Esophagus squamous epithelium (tissue), 5 donors: ENCODE results near the gene DGCR6. TPM values are rescaled to one million over a fixed set of nuclear protein-coding genes. Genes with fewer than 3 reads are reported as not detected.
"Not testable (repeated sequence)": the region's sequence is repeated elsewhere in the genome, so short reads cannot be mapped to it uniquely, and the experiment has no call there.

Experiments
- DNase-seq: peaks from one replicate; lab custom pipeline; 2025; lab: John Stamatoyannopoulos, UW
- H3K27ac ChIP-seq, 4 donors: fragments of 200-600 bp; sonication (generic); one replicate each; pipeline ENCODE4 v1.5.1; 2016 to 2019; ENCODE audit warnings: mild to moderate bottlenecking in 1 of 4
- H3K27me3 ChIP-seq, 4 donors: fragments of 200-600 bp; sonication (generic); 1 replicate in 3 of 4; 2 replicates in 1 of 4; pipeline versions ENCODE4 v1.5.1 to v1.6.0; 2017 to 2021; ENCODE audit warnings: antibody characterized with exemption in 1 of 4
- H3K36me3 ChIP-seq, 3 donors: fragments of 200-600 bp; sonication (generic); one replicate each; pipeline ENCODE4 v1.5.1; 2016 to 2019
- H3K4me1 ChIP-seq, 3 donors: fragments of 200-600 bp; sonication (generic); one replicate each; pipeline ENCODE4 v1.5.1; 2017 to 2019
- H3K4me3 ChIP-seq, 4 donors: fragments of 200-600 bp; sonication (generic); 1 replicate in 3 of 4; 2 replicates in 1 of 4; pipeline ENCODE4 v1.5.1; 2016 to 2019; ENCODE audit warnings: mild to moderate bottlenecking in 2 of 4, moderate library complexity in 1 of 4
- H3K9me3 ChIP-seq, 3 donors: fragments of 200-600 bp; sonication (generic); one replicate each; pipeline ENCODE4 v1.5.1; 2016 to 2019
- POLR2A ChIP-seq, 4 donors: fragments of 450-650 bp; IDR thresholded peaks; one replicate each; pipeline ENCODE4 v1.6.1; 2017; ENCODE audit warnings: antibody characterized with exemption in 4 of 4, mild to moderate bottlenecking in 4 of 4, moderate library complexity in 3 of 4
- WGBS, 2 donors: methylation state at CpG; one replicate each; pipeline ENCODE4 v1.1.5; 2018; 5-methylcytosine and 5-hydroxymethylcytosine counted together
- intact Hi-C: fragments of 100-400 bp; cut with DNase I; formaldehyde crosslinking; loops from one replicate; pipeline ENCODE4 v1.15.0; 2022
- total RNA-seq, 4 donors: library from RNA; depleted of rRNA; stranded (reverse); fragments of >200 nt; gene quantifications; one replicate each; pipeline ENCODE4 v1.1.0, GENCODE V29; 2016
- TF ChIP-seq, protein P1 (sequence below), 6 experiments: fragments of 450-650 bp in 4 of 6; fragments of 200-600 bp in 2 of 6; sonication (generic) in 2 of 6; IDR thresholded peaks; one replicate each; pipeline ENCODE4 v1.5.1; 2016 to 2019; ENCODE audit warnings: antibody characterized with exemption in 6 of 6, mild to moderate bottlenecking in 4 of 6, moderate library complexity in 4 of 6
- donor health status: DM: yes; HTN: yes; CAD: no.

DGCR6 gene
- total RNA-seq, 4 donors from 2014 or later = 0.67 to 3.1 (median 0.96) TPM

DNA sequence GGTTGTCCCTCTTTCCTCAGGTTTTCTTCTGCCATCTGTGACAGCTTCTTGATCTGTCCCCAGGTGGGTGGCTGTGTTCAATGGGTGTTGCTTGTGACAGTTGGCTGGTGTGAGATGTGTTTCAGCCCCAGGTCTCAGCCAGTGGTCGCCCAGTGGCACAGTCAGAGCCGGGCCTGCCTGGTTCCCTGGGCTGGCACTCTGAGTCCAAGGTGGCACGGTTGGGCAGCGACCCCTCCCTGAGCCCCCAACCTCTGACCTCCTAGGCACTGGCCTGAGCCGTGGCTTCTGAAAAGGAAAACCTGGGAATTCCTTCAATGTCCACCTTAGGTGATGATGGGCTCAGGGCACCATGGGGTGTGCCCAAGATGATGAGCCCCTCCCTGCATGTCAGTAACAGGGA lies 44.0 kb downstream of the DGCR6 start:
- DNase-seq = no peak
- Histone ChIP-seq H3K4me3 (no peak overlapping the region), H3K27me3 (peaks cover 0 to 63% (median 0%) of the 10 kb centered on the region in 4 donors), H3K36me3 (no peaks in the 10 kb centered on the region), H3K27ac (no peak overlapping the region), H3K4me1 (no peaks in the 10 kb centered on the region), H3K9me3 (no peaks in the 10 kb centered on the region)
- intact Hi-C loops = no loop called here
- no peak for TF ChIP-seq POLR2A (IDR thresholded peaks at IDR 0.05)
- TF ChIP-seq, protein P1, sequence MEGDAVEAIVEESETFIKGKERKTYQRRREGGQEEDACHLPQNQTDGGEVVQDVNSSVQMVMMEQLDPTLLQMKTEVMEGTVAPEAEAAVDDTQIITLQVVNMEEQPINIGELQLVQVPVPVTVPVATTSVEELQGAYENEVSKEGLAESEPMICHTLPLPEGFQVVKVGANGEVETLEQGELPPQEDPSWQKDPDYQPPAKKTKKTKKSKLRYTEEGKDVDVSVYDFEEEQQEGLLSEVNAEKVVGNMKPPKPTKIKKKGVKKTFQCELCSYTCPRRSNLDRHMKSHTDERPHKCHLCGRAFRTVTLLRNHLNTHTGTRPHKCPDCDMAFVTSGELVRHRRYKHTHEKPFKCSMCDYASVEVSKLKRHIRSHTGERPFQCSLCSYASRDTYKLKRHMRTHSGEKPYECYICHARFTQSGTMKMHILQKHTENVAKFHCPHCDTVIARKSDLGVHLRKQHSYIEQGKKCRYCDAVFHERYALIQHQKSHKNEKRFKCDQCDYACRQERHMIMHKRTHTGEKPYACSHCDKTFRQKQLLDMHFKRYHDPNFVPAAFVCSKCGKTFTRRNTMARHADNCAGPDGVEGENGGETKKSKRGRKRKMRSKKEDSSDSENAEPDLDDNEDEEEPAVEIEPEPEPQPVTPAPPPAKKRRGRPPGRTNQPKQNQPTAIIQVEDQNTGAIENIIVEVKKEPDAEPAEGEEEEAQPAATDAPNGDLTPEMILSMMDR (IDR thresholded peaks at IDR 0.05) = no peak
- no CpG with 5 or more reads among the region's 5 CpGs for WGBS, 2 donors

DNA sequence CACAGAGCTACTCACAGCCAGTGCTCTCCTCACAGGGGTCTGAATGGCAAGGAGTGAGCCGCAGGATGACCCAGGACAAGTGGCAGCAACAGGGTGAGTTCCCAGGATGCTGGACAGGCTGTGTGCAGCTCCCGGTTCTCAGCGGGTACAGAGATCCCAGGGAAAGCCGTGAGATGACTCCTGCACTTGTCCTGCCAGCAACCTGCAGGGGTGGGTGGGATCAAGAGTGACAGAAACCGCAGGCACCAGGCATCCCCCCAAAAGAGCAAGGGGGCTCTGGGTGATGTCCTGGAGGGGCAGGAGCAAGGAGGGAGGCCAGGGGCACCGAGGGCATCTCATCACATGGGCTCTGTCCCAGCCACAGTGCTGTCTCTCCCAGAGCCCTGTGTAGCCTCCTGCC lies 45.9 kb downstream of the DGCR6 start:
- TF ChIP-seq, protein P1 (IDR thresholded peaks at IDR 0.05) = no peak
- no peak for TF ChIP-seq POLR2A (IDR thresholded peaks at IDR 0.05)
- no peak overlapping the region for H3K4me3 ChIP-seq
- H3K27ac ChIP-seq = no peak overlapping the region
- H3K4me1 ChIP-seq = no peaks in the 10 kb centered on the region
- H3K27me3 ChIP-seq = peaks cover 0 to 70% (median 0%) of the 10 kb centered on the region in 4 donors
- no peaks in the 10 kb centered on the region for H3K9me3 ChIP-seq
- DNase-seq = no peak
- intact Hi-C loops = no loop called here
- no peaks in the 10 kb centered on the region for H3K36me3 ChIP-seq
- WGBS, 2 donors = 76 to 83% methylated on average over 3 to 4 of the region's 6 CpGs

DNA sequence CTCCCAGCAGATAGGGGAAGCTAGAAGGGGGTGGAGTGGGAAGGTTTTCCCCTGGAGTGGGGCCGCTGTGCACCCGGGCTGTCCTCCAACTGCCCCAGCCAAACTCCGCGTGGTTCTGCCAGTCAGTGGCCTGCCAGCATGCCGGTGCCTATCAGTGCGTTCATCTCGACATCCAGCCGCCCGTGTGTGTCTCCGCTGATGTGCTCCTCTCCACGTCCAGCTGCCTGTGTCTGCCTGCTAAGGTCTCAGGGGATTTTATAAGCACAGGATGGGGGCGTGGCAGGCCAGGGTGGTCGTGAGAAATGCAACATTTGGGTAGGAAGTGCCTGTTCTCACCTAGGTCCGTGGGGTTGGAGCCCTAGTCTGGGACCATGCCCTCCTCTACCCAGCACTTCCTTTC lies 47.0 kb downstream of the DGCR6 start:
- H3K27me3 ChIP-seq = peaks cover 0 to 73% (median 0%) of the 10 kb centered on the region in 4 donors
- H3K27ac ChIP-seq, intact Hi-C loops, H3K4me1 ChIP-seq, H3K9me3 ChIP-seq, H3K4me3 ChIP-seq, H3K36me3 ChIP-seq, DNase-seq: not testable (repeated sequence)
- WGBS, 2 donors = 30 to 63% methylated on average over 2 to 7 of the region's 14 CpGs

DNA sequence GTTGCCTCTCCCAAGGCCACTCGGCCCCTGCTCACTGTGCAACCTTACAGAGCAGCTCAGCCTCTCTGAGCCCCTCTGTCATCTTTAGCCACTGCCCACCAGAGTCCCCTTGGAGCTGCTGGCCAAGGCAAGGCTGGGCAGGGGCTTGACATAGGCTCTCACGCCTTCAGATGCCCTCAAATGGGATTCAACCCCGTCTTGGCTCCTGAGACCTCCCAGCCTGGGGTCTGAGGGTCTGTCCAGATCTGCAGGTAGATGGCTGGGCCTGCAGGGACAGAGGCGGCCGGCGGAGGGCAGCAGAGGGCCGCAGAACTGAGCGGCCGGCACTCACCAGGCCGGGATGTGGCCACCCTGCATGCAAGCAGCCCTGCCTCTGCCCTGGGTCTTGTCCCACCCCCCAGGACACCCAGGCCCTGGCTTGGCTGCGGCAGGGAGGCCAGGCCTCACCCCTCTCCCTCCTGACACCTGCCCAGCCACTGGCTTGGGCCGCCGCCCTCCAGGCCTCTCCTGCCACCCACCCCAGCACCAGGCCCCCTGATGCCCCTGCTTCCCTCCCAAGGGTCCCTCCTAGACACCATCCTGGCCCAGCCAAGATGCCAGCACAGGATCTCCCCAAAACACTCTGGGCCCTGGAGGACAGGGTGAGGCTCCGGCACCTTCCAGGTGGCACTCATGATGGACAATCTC lies 48.3 kb downstream of the DGCR6 start:
- H3K27ac ChIP-seq, H3K4me1 ChIP-seq, H3K4me3 ChIP-seq, DNase-seq, H3K9me3 ChIP-seq, intact Hi-C loops, H3K36me3 ChIP-seq: not testable (repeated sequence)
- WGBS, 2 donors = 25% methylated on average over 4 of the region's 14 CpGs; no CpG with 5 or more reads in 1 of the 2 donors
- H3K27me3 ChIP-seq = peaks cover 0 to 73% (median 0%) of the 10 kb centered on the region in 4 donors
- TF ChIP-seq, protein P1 (IDR thresholded peaks at IDR 0.05) = peak; percentile 63 to 89 (median 80)

DNA sequence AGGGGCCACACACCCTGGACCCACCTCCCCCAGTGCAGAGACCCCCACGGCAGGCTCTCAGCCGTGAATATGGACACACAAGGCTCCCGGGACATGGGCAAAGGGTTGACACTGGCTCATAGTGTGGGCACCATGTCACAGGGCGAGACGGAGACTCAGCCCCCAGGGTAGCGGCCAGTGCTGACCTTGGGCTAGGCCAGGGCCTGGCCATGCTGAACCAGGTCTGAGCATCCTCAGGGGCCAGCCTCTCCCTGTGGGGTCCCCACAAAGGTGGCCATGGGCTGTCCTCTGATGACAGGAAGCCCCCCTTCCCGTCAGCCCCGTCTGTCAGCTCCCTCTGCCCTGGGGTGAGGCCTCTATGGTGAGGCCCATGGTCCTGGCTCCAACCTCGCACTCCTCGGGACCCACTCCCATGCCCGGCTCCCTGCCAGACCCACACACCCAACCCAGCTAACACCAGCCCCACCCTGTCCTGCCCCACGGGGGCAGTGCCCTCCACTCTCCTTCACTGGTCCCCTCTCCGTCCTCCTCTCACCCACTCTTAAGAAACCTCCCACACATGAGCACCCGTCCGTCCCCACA lies 49.0 kb downstream of the DGCR6 start:
- no peak for DNase-seq
- intact Hi-C loops = no loop called here
- H3K9me3 ChIP-seq = no peaks in the 10 kb centered on the region
- H3K27me3 ChIP-seq = peaks cover 0 to 70% (median 0%) of the 10 kb centered on the region in 4 donors
- no peaks in the 10 kb centered on the region for H3K4me1 ChIP-seq
- no peak overlapping the region for H3K4me3 ChIP-seq
- no peaks in the 10 kb centered on the region for H3K36me3 ChIP-seq
- H3K27ac ChIP-seq = no peak overlapping the region
- 45 to 65% methylated on average over 5 to 9 of the region's 15 CpGs for WGBS, 2 donors
- TF ChIP-seq, protein P1 (IDR thresholded peaks at IDR 0.05) = no peak
- no peak for TF ChIP-seq POLR2A (IDR thresholded peaks at IDR 0.05)
